ENCODE results near the gene ZNF383.
"Not testable (repeated sequence)": the region's sequence is repeated elsewhere in the genome, so short reads cannot be mapped to it uniquely, and the experiment has no call there.

The ZNF383 gene

DNA sequence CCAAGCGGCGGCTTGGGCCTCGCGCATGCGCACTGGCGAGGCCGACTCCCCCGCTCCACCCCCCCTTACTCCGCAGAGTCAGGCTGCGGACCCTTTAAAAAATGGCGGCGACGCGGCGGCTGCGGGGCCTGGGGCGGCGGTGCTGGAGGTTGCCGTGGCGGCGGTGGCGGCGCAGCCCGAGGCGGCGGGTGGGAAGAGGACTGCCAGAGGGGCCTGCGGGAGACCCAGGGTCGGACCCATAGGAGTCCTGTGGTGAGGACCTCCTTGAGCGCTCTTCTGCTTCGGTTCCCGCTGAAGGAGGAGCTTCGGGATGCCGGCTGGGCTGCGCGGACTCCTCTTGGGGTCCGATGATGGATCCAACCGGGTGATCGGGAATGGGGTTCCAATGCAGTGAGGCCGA lies 71.2 kb downstream of the ZNF383 start:
- not testable (repeated sequence) for H3K4me3 ChIP-seq (ENCODE audit: low read length)

DNA sequence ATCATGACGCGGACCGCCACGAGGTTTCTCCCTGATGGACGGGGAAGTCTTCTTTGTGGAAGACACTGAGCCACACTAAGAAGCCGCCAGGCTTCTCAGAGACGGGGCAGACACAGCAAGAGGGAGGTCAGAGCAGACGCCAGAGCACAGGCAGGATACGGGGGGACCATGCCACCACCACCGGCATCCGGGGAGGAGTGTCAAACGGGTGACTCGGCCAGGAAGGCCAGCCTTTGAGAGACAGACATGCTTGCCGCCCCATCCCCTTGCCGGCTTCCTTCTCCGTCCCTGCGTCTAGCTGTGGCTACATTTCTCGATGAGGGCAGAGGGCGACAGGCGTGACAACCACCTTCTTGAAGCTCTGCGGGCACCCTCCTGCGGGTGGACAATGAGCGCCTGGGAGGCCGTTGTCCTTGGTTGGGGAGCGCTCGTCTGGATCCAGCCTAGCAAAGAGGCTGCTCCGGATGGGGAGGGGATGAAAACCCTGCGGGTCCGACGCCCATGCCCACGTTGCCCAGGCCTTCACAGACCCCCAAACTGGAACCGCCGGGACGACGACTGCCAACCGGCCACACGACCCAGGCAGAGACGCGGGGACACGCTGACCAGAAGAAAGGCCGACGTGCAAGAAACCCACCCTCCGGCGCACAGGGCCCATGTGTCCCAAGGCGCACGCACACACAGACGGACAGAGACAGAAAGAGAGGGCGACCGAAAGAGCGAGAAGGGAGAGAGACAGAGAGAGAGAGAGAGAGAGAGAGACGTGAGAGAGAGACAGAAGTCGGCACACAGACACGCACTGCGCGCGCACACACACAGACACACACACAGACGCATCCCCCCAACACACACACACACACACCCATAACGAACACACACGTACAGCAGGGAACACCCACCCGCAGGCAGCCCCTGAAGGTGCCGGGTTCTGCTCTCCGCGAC lies 75.3 kb downstream of the ZNF383 start:
- H3K4me3 ChIP-seq (ENCODE audit: low read length) = not testable (repeated sequence)

DNA sequence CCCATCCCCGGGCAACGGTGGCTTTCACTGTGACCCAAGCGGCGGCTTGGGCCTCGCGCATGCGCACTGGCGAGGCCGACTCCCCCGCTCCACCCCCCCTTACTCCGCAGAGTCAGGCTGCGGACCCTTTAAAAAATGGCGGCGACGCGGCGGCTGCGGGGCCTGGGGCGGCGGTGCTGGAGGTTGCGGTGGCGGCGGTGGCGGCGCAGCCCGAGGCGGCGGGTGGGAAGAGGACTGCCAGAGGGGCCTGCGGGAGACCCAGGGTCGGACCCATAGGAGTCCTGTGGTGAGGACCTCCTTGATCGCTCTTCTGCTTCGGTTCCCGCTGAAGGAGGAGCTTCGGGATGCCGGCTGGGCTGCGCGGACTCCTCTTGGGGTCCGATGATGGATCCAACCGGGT lies 76.2 kb downstream of the ZNF383 start:
- not testable (repeated sequence) for H3K4me3 ChIP-seq (ENCODE audit: low read length)

Measured in GM08714 (cell line).